Keratinocyte (primary cell): ENCODE measurements around the gene ARHGAP18.

Experiments
- CTCF ChIP-seq, 3 experiments: IDR thresholded peaks in 1 of 3; conservative IDR thresholded peaks in 1 of 3; optimal IDR thresholded peaks in 1 of 3; 2 replicates in 2 of 3; 3 replicates in 1 of 3; pipeline versions ENCODE3 to v1.5.1; 2011; ENCODE audit warnings: low read length in 3 of 3, mild to moderate bottlenecking in 3 of 3, moderate library complexity in 2 of 3, control low read depth in 1 of 3, inconsistent platforms in 1 of 3; ENCODE audit not compliant: insufficient read depth in 2 of 3; ENCODE audit errors: extremely low read depth in 1 of 3
- EZH2 ChIP-seq: IDR thresholded peaks from one replicate; pipeline ENCODE4 v1.6.1; 2012; ENCODE audit warnings: inconsistent platforms, mild to moderate bottlenecking, low read length, moderate library complexity

- TF ChIP-seq CTCF (optimal IDR thresholded peaks at IDR 0.05 in 1 of 3, IDR thresholded peaks at IDR 0.05 in 1 of 3, conservative IDR thresholded peaks at IDR 0.05 in 1 of 3; ENCODE audit: extremely low read depth in 1 of 3, insufficient read depth in 2 of 3, low read length in 3 of 3) (no peak), EZH2 (no peak)
Observed at GRCh38 chr6:129608886-129609537, 101.0 kb downstream of the ARHGAP18 start.
